HPDE6-E6E7 (cell line): ENCODE data around the gene ADAMTSL1.
A peak's percentile ranks its signal among the peaks of the same experiment; 100 is the strongest.

ENCODE experiments used
- DNase-seq: peaks from one replicate; pipeline ENCODE4 v3.0.0; 2011; ENCODE audit warnings: missing footprints; ENCODE audit errors: extremely low spot score

The ADAMTSL1 gene

DNA sequence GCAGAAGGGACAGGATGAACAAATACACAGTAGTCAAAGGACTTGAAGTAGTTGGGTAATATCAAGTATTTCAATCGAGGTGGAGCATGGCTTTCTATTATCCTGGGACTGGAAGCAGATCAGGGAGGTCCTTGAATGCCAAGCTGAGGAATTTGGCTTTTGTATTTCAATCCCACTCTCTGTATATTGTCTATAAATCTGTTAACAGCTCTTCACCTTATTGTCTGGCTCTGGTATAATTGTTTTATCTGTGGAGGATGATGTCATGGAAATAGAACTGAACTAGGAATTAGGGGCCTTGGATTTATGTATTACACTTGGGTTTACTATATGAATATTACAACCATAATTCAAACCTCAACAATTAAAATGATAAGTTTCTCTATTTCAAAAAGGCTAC lies 6.3 kb upstream of the ADAMTSL1 start:
- DNase-seq, result no peak

DNA sequence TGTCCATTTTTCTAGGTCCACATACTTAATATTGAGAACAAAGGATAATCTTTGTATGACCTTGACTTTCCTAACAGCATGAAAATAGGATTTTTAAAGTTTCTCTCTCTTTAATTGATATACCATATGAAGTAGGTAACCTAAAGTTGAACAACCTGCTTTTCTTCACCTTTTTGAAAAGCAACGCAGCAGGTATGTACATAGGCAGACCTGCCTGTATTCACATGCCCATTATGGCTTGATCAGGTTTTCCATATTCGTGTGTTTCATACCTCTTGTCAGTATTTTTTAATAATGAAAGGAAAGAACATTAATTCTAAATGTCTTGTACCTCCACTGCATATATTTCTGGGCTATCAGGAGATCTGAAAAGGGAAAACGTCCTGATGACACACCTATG lies 1.5 kb upstream of the ADAMTSL1 start:
- DNase-seq, result no peak

DNA sequence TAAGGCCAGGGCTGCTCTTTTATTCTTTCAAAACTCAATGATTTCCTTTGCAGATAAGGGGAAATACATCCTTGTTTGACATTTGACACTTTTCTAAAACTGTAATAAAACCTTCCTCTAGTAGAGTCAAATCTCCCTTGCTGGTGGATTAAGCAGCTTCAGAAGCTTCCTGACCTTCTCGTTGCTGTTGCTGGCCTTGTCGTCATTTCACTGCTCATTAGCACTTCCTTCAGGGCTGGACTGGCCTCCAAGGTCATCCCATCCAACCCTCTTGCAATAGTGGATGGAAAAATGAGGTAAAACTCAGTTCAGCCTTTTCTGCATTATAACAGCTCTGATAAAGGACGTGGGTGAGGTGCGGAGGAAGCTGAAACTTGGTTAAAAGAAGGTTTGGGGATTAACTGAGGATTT lies 1.1 kb upstream of the ADAMTSL1 start:
- no peak for DNase-seq

DNA sequence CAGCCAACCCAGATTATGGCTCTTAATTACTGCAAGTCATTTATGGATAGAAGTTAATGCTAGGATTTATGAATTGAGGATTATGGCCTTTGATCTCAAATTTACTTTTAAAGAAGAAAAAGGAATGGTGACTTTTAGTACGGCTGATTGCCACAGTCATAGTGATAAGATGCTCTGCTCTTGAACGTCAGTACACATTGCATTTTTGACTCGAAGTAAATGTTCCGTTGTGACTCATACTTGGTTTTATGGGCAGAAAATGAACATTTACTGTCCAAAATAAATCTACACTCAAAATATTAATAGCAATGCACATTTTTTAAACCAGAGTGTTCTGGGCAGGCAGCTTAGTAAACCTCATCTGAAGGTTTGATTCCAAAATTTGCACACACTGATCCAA lies 830 bp downstream of the ADAMTSL1 start:
- no peak for DNase-seq

DNA sequence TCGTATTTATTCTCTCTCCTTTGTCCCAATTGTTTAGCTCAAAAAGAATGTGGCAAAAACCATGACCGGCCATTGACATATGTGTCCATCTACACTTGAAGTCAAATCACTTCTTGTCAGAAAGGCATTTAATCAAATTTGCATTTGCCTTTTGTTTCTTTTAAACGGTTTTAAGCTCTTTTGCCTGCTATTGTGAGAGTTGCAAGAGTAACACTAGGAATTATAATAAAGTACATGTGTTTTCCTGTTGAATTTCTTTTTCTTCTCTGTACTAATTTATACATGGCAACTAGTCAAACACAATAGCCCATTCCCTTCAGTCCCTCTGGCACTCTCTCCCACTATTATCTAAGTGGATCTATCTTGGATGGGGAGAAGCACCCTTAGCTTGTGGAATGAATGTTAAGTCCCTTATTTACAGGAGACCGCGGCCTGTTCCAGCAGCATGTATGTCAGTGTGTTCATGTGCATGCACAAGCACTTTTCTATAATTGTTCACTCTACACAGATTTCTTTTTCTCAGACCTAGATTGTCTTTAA lies 3.2 kb downstream of the ADAMTSL1 start:
- DNase-seq, result no peak

DNA sequence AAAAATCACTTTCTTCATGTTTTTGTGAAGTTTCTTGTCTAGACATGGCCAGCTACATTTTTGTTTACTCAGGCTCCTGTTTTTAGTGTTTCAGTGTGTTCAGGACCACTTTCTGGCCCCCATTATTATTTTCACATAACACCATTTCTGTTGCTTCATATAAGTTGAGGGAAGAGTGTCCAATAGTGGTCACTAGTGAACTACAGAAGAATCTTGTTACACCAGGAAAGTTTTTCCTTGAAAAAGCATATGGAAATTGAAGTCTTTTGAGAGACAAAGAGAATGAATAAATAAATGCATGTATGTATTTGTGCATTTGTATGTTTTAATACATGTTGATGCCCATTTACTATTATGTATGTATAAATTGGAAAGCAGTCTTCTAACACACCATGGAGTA lies 3.8 kb downstream of the ADAMTSL1 start:
- no peak for DNase-seq

DNA sequence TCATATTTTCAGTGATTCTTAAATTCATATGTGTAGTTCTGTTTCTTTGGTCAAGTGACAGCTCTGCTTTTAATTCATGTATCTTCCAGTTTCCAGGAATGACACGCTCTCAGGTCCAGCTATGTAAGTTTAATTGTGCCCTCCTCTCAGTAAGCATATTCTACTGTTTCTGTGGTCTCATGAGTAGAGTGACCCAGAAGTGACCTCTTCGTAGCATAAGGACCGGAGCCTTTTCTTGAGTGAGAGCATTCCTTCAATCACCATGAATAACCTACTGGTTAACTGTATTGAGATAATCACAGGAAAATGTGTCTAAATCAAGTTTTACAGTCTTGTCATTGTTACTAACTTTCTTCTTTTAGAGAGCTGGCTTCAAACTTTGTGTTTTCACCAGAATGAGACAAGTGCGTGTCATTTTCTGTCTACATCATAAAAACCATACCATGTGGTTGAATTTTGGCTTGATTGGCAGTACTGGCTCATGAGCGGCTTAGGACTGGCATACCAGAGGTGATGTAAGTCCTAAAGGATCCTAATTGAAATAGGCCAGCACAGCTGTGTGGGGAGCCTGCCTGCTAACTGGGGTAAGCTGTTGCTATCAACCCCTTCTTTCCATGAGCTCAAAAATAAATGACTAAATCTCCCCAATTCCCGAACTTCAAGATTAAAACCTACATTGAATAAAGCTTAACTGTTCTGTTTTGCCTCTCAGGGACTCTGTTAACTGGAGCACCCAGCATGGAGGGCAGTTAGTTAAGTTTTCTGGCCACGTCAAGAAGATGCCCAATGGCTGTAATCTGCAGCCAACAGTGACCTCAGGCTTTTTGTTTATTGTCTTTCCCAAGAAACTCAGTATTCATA lies 4.8 kb downstream of the ADAMTSL1 start:
- DNase-seq, result no peak

DNA sequence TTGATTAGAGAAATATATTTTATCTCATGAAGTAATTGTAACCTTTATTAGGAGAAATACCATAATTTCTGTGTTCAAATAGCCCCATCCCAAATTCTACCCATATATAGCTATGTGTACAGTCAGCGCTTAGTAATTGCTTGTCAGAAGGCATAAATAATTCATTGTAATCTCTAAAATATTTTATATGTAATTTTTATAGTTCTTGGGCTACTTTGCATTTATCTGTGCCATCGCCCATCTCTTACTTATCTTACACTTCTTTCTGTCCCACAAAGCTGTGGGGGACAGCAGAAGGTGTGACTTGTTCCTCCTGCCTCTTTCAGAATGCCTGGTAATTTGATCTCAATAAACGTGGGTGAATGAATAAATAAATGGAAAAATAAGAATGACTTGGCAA lies 5.5 kb downstream of the ADAMTSL1 start:
- no peak for DNase-seq

DNA sequence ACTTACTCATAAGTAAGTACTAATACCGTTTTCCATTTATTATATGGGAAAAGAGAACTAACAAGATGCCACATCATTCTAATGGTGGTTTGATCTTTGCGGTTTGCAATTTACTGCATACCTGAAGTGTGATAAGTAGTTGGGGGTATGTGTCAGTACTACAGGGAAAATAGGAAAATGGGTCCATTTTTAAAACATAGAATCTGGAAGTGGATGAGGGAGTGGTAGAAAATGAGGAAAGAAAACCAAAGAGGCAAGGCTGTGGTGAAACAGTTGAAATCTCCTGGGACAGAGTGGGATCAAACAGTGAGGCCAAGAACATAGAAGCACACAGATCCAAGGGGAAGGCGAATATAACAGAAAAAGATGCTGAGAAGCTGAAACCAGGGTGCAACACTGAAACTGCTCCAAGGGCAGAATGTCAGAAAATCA lies 6.7 kb downstream of the ADAMTSL1 start:
- DNase-seq, result no peak

DNA sequence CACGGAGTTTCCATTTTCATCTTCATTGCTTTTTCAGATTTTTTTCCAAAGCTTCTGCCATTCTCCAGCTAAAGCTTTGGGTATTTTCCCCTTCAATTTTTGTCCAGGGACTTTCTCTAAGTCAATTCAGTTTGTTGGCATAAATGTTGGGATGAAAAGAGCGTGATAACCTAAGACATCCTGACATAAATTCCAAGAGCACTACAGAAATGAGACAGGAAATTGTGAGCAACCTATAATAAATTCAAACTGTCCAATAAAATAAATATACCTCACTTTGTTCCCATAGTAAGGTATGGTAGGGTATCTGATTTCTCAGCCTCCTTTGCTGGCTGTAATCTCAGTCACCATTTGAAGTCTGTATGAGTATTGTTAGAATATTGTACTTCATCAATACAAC lies 8.4 kb downstream of the ADAMTSL1 start:
- DNase-seq, result no peak

DNA sequence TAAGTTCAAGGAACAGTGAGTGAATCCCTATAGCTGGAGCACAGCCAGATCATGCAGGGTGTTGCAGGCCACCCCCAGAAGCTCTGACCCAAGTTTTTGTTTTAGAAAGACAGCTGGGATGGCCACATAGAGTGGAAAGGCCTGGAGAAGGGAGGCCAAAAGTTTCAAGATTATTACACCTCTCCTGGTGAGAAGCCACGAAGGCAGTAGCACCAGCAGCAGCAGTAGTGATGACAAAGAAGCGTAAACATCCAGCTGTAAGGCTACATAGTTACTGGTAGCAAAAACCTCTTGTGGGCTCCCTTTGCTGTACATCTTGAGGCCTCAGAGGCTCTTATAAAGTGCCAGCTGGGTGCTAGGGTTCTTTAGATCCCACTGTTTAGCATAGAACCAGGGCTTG lies 11.8 kb downstream of the ADAMTSL1 start:
- no peak for DNase-seq

DNA sequence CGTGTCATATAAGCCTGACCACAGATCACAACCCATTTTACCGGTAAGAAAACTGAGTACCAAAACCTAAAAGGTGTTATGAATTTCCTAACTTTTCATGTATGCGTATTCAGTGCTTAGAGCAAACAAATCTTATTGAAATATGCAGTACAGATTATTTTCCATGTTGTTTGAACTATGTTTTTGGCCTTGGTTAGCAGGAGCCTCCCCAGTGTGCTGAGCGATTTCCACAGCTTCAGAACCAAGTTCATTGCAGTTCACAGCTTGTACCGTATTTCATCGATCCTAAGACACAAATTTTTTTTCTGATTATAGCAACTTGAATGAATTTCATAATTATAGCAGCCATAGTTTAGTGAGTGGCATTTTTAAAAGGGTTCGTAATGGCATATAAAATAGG lies 13.7 kb downstream of the ADAMTSL1 start:
- no peak for DNase-seq

DNA sequence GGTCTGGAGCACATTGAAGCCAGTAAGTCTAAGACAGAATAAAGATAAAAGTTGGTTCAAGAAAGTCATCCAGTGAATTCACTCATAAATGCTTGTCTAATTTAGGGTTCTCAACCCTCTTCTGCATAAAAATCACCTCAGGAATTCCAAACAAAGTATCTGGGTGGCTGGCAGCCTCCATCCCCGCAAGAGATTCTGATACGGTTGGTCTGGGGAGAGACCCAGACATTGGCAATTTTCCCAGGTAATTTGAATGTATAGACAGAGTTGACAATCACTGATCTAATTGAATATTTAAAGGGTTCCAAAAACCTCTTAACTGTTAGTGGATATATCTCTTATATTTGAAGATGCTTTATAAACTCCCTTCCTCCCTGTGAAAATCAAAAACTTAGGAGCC lies 14.9 kb downstream of the ADAMTSL1 start:
- no peak for DNase-seq

DNA sequence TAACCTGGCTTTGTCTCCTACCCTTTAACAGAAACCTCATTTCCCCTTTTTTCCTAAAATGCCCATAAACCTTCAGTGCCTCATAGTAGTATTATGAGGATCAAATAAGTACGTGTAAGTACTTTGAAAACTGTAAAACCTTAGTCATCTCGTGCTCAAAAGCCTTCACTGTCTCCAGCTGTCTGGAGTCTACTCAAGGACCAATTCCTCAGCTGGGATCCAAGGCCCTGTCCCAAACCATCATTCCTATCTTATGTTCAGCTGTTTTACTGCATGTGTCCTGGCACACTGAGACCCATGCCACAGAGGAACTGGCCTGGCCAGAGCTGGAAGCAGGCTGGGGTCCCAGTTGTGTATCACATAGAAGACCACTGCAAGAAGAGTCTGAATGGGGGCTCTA lies 15.9 kb downstream of the ADAMTSL1 start:
- DNase-seq, result no peak

DNA sequence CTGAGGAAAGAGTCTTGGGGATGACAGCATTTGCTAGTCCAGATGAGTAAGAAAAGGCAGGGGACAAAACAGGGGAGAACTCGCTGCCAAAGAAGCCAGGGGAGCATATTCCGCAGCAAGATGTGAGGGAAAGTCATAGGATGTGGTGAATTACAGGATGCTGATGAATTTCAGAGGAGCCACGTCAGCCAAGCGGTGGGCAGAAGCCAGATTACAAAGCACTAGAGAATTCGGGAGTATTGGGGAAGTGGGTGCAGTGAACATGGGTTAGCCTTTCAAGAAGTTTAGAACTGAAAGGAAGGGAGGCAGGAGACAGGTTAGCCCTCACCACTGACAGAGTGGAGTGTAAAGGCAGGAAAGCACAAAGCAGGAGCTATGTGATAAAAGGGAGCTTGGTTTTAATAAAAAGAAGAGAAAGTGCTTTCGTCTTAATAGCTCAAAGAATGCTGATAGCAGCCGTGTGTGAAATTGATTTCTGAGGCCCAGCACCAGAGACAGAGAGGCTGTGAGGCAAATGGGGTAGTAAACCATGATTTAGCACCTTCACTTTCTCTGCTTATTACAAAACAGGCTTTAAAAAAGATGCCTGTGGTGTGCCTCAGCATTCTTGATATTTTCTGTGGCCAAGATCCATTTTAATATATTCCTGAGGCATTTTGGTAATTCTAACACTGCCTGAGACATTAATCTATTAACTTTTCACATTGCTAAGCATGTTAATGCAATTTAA lies 16.9 kb downstream of the ADAMTSL1 start:
- DNase-seq, result peak; percentile 35

DNA sequence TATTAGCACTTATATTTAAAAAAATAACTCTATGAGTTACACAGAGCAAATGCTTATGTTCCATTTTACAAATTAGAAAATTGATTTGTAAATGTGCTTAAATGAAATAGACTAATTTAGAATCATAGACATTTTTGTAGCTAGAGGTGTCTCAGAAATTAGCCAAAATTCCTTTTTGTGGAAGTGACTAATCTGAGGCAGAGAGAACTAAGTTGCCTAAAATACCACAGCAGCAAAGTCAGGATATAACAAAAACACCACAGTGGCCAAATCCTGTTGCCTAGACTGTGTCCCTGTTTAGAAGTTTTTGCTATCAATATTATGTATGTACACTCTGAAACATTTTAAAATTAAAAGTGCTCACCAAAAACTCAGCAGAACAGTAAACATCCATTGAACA lies 18.7 kb downstream of the ADAMTSL1 start:
- no peak for DNase-seq

DNA sequence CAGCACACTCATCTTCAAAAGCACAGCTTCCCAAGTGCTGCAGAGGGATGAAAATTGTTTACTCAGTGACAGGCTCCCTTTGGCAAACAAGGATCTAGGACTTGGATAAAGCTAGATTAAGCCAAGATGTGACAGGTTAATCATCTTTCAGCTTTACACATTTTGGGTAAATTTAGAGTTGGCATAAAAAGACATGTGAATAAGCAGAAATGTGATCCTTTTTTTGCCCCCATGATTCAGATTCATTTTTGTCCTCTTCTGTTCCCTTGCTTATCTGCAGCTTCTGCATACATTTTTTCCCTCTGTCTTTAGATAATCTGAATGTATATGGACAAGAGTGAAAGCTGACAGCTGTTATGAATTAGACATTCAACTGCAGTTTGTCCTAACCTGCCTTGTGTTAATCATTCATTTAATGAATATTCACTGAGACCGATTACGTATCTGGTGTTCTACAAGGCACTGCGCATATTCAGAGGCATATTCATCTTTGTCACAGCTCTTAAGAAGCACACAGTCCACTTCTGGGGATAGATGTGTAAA lies 19.6 kb downstream of the ADAMTSL1 start:
- DNase-seq, result no peak

DNA sequence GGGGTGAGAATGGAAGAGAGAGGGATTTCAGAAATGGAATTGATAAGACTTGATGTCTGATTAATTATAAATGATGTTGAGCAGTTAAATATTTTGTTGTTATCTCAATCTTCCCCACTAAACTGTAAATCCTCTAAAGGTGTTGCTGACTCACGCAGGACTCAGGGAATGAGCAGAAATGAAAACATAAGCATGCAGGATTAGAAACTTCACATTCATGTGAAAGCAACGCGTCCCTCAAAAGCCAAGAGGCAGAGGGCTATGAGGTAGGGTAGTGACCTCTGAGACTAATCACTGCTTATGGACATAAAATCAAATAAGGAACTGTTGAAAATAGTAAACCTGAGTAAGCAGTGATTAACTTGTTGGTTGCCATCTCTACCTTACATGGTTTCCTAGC lies 21.1 kb downstream of the ADAMTSL1 start:
- DNase-seq, result no peak

DNA sequence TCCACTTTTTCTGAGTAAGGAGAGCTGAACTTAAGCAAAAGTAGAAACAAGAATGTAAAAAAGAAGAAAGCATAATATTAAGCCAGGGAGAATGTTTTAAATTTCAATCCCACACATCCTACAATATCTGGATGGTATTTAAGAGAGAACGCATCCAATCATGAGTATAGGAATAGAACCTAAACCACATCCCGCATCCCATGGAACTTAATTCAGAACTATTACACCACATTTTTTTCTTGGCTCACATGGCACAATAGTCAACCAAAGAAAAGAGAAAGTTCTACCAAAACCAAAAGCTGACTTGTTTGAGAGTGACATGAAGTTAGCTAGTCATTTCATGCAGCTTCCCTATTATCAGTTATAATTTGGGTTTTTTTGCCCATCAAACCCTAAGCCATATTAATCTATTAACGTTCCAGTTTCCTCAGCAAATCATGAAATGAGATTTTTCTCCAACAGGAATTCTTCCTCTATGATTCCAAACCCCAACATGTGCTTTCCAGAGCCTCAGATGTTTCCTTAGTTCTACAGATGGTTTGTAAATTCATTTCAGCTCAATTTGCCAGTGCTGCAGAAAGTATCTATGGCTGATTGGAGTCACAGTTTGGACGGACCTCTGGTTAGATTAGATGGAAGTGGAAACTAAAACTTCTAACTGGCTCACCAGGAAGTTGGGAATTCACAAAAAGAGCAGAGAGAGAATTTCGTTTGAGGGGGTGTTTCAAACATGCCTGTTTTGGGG lies 22.5 kb downstream of the ADAMTSL1 start:
- DNase-seq, result no peak

DNA sequence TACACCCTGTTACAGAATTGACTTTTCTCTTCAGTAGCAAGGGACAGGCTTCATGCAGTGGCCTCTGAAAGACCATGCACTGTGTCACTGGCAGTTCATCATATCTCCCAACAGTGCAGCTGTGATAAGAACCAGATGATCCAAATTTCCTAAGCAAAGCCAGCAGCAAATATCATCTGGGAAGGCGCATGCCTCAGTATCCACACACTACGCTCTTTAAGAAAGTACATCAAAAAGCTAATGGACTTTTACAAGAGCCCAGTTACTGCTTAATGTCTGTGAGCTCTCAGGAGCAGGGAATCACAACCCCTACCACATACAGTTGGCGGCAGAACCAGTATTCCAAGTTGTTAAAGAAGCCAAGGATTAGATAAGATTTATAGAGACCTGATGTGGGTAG lies 25.1 kb downstream of the ADAMTSL1 start:
- DNase-seq, result no peak

DNA sequence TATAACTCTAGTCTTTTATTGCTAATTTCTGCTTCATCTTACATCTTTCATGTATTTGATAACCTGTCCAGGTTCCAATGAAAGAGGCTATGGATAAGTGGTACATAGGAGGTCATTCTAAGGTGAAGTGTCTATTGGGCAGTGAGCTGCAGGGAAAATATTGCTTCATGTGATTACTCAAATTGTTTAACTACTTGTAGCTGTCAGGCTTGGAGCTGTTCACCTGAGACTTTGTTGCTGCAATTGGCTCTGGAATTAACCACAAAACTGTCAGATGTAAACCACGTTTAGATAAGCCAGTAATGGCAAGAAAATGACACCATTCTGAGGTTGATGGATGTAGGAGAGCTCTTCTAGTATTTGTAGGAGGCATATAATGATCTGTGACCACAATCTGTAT lies 26.0 kb downstream of the ADAMTSL1 start:
- DNase-seq, result no peak

DNA sequence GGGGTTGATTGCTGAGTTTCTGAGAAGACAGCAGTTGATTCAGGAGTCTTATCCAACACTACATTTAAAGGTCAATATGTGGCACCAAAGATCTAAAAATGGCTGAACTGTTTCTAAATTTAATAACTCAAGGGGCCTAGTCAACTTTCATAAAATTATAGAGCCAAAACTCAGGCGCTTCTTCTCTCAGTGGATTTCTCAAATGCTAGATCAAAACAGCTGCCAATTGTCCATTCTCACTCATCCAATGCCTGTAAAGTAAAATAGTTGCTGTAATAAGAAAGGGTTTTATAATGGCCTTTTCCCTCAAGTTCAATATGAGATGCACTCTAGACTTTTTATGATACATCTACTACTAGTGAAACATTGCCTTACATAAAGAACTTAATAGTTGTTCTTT lies 26.5 kb downstream of the ADAMTSL1 start:
- no peak for DNase-seq
